ENCODE data around the gene CTDSPL. TPM values are rescaled to one million over a fixed set of nuclear protein-coding genes. Genes with fewer than 3 reads are reported as not detected.

CTDSPL gene
- total RNA-seq, 4 donors from 2014 or later = 33.4 to 72.6 (median 54.0) TPM

DNA sequence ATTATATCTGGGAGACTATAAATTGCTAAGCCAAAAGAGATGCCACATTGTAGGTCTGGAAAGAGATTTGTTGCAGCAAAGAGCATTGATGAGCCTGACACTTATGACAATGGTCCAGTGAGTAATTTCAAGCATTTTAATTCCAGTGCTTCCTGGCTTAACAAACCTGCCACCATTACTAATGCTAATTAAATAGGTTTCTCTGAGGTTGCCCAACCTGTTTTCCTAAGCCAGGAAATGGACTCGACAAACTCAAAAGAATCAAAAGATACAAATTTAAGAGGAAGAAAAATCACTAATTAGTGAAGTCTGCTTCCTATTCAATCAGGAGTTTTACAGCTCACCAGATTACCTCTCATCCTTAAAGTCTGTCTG lies 36.7 kb upstream of the CTDSPL start:
- H3K27ac ChIP-seq = no peak overlapping the region
- TF ChIP-seq POLR2AphosphoS5 (IDR thresholded peaks at IDR 0.05) (no peak), EP300 (IDR thresholded peaks at IDR 0.05) (no peak), CTCF (IDR thresholded peaks at IDR 0.05) (no peak), POLR2A (IDR thresholded peaks at IDR 0.05) (no peak)

GRCh38 chr3:37825744-37826400 lies 35.8 kb upstream of the CTDSPL start:
- TF ChIP-seq EP300 (IDR thresholded peaks at IDR 0.05) (no peak), CTCF (IDR thresholded peaks at IDR 0.05) (no peak), POLR2A (IDR thresholded peaks at IDR 0.05) (no peak), POLR2AphosphoS5 (IDR thresholded peaks at IDR 0.05) (no peak)
- no peak for ATAC-seq
- Histone ChIP-seq H3K4me1 (peaks cover 0 to 6% (median 0%) of the 10 kb centered on the region in 3 donors), H3K27ac (no peak overlapping the region), H3K36me3 (peaks cover 0 to 4% of the 10 kb centered on the region in 2 donors), H3K4me3 (no peak overlapping the region), H3K9me3 (no peaks in the 10 kb centered on the region), H3K27me3 (no peaks in the 10 kb centered on the region)
- WGBS, 2 donors (ENCODE audit: low coverage in 1 of 2) = 51 to 68% methylated on average over 3 of the region's 3 CpGs

More for the DNA sequence above, 36.7 kb upstream of the CTDSPL start:
- 27 to 53% methylated on average over 1 of the region's 1 CpG for WGBS, 2 donors (ENCODE audit: low coverage in 1 of 2)
- no peak for ATAC-seq
- H3K4me1 ChIP-seq = peaks cover 0 to 14% (median 0%) of the 10 kb centered on the region in 3 donors
- no peaks in the 10 kb centered on the region for H3K9me3 ChIP-seq
- peaks cover 0 to 9% of the 10 kb centered on the region in 2 donors for H3K36me3 ChIP-seq
- no peak overlapping the region for H3K4me3 ChIP-seq
- no peaks in the 10 kb centered on the region for H3K27me3 ChIP-seq

DNA sequence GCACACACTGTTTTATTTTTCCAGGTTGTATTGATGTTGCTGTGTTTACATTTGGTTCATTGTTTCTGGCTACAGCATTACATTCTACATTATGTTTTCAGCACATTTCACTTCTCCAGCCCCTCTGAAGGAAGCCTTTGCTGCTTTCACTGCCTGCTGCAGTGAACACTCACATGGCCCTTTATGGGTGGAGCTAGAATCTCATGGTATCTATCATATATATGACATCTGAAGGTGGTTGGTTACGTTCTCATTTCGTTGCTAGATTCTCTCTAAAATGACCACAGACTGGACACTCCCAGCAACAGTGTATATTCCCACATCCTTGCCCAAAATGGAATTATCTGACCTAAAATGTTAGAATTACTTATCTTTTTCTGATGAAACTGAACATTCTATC lies 35.2 kb upstream of the CTDSPL start:
- WGBS, 2 donors (ENCODE audit: low coverage in 1 of 2) = 53 to 67% methylated on average over 2 of the region's 2 CpGs
- peaks cover 0 to 5% of the 10 kb centered on the region in 2 donors for H3K36me3 ChIP-seq
- H3K27ac ChIP-seq = no peak overlapping the region
- H3K4me3 ChIP-seq = no peak overlapping the region
- TF ChIP-seq POLR2A (IDR thresholded peaks at IDR 0.05) (no peak), POLR2AphosphoS5 (IDR thresholded peaks at IDR 0.05) (no peak), EP300 (IDR thresholded peaks at IDR 0.05) (no peak), CTCF (IDR thresholded peaks at IDR 0.05) (no peak)
- no peaks in the 10 kb centered on the region for H3K9me3 ChIP-seq
- peaks cover 0 to 6% (median 0%) of the 10 kb centered on the region in 3 donors for H3K4me1 ChIP-seq
- no peak for ATAC-seq
- H3K27me3 ChIP-seq = no peaks in the 10 kb centered on the region

- 83 to 88% methylated on average over 1 of the region's 1 CpG for WGBS, 2 donors (ENCODE audit: low coverage in 1 of 2)
- Histone ChIP-seq H3K27me3 (no peaks in the 10 kb centered on the region), H3K9me3 (no peaks in the 10 kb centered on the region), H3K27ac (no peak overlapping the region), H3K4me3 (no peak overlapping the region), H3K4me1 (peaks cover 0 to 6% (median 0%) of the 10 kb centered on the region in 3 donors), H3K36me3 (peaks cover 0 to 6% of the 10 kb centered on the region in 2 donors)
- TF ChIP-seq POLR2AphosphoS5 (IDR thresholded peaks at IDR 0.05) (no peak), POLR2A (IDR thresholded peaks at IDR 0.05) (no peak), EP300 (IDR thresholded peaks at IDR 0.05) (no peak)
- ATAC-seq = no peak
Observed at GRCh38 chr3:37826933-37827332, 34.7 kb upstream of the CTDSPL start.

GRCh38 chr3:37832480-37832879 lies 29.2 kb upstream of the CTDSPL start:
- TF ChIP-seq CTCF (IDR thresholded peaks at IDR 0.05) (no peak), EP300 (IDR thresholded peaks at IDR 0.05) (no peak), POLR2A (IDR thresholded peaks at IDR 0.05) (no peak), POLR2AphosphoS5 (IDR thresholded peaks at IDR 0.05) (no peak)
- H3K4me3 ChIP-seq = no peak overlapping the region
- H3K9me3 ChIP-seq = no peaks in the 10 kb centered on the region
- WGBS, 2 donors (ENCODE audit: low coverage in 1 of 2) = 84 to 89% methylated on average over 1 to 3 of the region's 3 CpGs
- no peak for ATAC-seq
- no peaks in the 10 kb centered on the region for H3K4me1 ChIP-seq
- peaks cover 0 to 29% of the 10 kb centered on the region in 2 donors for H3K36me3 ChIP-seq
- H3K27ac ChIP-seq = no peak overlapping the region
- no peaks in the 10 kb centered on the region for H3K27me3 ChIP-seq
